Hematopoietic multipotent progenitor cell treated with erythropoietin and hydrocortisone succinate and interleukin-3 and kit ligand, for 17 days (in vitro differentiated cells): ENCODE measurements around the gene KLK11.
"Not testable (repeated sequence)": the region's sequence is repeated elsewhere in the genome, so short reads cannot be mapped to it uniquely, and the experiment has no call there.

ENCODE experiments used
- DNase-seq: peaks from one replicate; pipeline ENCODE4 v3.0.0-alpha.2; 2015; ENCODE audit warnings: low spot score

KLK11 gene

DNA sequence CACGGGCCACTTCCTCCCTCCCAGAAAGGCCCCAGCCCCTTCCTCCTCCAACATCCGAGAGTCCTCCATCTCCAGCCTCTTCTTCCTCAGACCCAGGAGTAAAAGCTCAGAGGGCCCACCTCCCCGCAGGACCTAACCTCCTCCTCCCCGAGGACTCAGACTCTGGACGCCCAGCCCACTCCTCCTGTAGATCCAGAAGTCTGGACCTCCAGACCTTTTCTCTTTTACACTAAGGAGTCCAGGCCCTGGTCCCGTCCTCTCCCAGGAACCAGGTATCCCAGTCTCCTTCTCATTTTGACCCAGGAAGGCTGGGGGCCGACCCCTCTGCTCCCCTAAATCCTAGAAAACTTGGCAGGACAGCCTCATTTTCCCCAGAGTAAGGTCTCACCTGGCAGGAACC lies 23.1 kb downstream of the KLK11 start:
- no peak for DNase-seq

DNA sequence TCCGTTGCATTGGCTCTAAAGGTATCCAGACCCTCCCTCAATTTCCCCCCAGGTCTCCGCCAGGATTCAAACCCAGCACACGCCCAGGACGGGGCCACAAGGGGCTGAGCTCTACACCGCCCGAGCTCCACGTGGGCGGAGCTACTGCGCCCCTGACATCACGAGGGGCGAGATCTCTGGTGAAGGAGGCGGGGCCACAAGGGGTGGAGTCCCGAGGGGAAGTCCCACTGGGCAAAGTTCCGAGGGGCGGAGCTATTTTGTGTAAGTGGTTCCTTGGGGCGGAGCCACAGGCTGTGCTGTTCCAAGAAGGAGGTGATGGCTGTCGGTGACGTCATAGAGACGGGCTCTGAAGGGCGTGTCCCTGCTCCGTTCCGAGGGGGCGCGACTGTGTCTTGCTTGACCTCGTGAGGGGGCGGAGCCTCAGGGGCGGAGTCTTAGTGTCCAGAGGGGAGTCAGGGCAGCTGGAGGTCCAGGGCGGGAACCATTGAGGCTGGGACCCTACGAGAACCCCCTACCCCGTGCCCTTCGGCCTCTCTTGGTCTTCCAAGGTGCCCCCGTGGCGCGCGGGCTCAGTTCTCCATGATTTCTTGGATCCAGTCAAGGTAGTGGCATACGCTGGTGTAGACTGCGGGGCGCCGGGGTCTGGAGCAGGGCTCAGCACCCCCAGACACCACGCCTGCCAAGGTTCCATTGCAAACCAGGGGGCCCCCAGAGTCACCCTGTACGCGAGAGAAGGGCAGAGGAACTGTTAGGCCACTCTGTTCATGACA lies 23.7 kb downstream of the KLK11 start:
- DNase-seq, result peak; percentile 61

DNA sequence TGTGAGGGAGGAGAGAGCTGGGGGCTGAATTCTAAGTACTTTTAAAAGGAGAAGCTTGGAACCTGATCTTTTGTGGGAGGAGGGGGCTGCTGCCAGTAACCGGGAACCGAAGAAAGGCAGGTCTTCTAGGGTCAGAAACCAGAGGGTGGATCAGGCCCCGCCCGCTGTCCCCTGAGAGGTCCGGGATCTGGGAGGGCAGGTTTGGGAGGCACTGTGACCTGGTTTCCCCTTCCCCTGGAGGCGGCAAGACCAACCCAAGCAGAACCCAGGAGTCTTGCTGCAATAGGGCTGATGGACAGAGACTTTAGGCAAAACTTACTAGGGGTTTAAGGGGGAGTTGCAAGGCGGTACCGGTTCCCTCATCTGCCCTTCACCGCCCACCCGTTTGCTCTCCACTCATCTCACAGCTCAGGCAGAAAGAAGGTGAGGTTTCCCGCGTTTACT lies 24.3 kb downstream of the KLK11 start:
- no peak for DNase-seq

GRCh38 chr19:51001515-51001914 lies 24.9 kb downstream of the KLK11 start, which contains the start of gene KLK8:
KLK8 (minus strand) TSS chr19:51001604; CDS start chr19:51001167, 437 bp downstream.
- DNase-seq, result no peak

DNA sequence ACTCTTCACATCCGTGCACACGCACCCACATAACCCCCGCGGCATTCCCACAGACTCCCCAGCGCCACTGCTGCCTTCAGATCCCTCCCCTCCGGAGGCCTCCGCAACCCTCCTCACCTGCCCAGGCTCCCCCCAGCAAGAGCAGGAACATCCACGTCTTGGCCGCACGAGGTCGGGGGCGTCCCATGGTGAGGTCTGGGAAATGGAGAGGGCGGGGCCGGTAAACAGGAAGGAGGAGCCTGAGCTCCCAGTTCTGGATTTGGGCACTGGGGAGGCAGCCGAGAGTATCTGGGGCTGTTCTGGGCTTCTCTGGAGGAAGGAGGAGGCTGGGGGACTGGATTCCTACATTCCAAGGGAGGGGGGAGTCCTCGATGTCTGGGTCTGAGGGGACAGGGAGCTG lies 25.4 kb downstream of the KLK11 start:
- no peak for DNase-seq

GRCh38 chr19:51000426-51000825 lies 26.0 kb downstream of the KLK11 start:
- no peak for DNase-seq

GRCh38 chr19:50998686-50999085 lies 27.7 kb downstream of the KLK11 start:
- DNase-seq, result no peak

GRCh38 chr19:50998061-50998460 lies 28.4 kb downstream of the KLK11 start:
- DNase-seq, result no peak

GRCh38 chr19:50994129-50994528 lies 32.3 kb downstream of the KLK11 start:
- peak; percentile 8 for DNase-seq

GRCh38 chr19:50992666-50993035 lies 33.8 kb downstream of the KLK11 start:
- no peak for DNase-seq

DNA sequence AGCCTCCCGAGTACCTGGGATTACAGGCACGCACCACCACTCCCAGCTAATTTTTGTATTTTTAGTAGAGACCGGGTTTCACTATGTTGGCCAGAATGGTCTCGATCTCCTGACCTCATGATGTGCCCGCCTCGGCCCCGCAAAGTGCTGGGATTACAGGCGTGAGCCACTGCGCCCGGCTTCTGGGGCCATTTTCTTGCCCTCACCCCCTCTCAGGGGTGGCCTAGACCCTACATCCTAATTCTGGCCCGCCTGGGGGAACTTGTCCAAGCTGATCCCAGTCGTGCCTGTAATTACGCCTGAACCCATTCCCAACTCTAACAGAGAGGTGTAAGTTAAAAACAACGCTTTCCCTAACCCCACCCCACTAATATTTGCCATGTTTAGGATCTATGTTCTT lies 42.0 kb downstream of the KLK11 start:
- DNase-seq, result not testable (repeated sequence)

- no peak for DNase-seq
Measured at GRCh38 chr19:50983625-50984292, 42.7 kb downstream of the KLK11 start, which contains the start of gene KLK7. KLK7 (minus strand) TSS chr19:50983917; CDS start chr19:50982399, 1,518 bp downstream.

DNA sequence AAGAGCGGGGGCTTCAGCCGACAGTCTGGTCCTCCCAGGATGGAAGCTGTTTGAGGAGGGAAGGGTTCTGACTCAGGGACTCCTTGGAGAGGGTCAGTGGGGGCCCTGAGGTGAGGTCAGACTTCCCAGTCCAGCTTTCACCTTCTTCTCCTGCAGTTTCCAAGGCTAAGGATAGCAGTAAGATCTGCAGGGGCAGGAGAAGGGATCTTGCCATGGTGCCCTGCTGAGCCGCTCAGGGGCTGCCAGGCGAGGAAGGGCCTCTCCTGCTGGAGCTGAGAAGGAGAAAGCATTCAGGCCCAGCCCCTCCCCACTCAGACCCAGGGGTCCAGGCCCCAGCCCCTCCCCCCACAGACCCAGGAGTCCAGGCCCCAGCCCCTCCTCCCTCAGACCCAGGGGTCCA lies 44.2 kb downstream of the KLK11 start:
- no peak for DNase-seq

DNA sequence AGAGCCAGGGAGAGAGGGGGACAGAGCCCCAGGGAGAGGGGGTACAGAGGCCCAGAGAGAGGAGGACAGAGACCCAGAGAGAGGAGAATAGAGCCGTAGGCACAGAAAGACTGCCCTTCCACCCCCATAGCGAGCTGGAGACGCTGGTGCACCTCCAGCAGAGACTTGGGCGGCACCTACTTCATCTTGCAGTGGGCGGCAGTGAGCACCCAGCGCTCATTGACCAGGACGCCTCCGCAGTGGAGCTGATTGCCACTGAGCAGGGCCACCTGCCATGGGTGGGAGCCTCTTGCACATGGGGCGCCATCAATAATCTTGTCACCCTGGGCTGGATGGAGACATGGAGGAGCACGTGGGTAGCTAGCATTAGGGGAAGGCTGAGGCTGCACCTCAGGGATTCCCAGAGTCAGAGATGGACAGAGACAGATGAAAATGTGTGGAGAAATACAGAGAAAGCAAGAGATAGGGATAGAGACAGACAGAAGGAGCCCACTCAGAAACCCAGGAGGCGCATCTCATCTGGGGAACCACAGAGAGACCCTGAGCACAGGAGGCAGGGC lies 44.7 kb downstream of the KLK11 start:
- no peak for DNase-seq

DNA sequence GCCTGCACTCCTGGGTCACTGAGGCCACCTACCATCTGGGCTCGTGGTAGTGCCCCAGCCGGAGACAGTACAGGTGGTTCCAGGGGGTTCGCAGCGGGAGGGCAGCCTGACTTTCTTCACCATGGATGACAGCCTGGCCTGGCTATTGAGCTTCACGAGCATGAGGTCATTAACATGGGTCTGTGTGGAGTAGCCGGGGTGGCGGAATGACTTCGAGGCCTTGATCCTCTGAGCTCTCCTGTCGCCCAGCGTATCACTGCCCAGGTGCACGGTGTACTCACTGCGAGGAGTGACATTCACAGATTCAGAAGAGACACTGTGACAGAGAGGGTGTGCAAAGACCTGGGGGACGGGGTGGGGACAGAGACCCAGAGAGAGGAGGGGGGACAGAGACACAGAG lies 46.2 kb downstream of the KLK11 start:
- no peak for DNase-seq

DNA sequence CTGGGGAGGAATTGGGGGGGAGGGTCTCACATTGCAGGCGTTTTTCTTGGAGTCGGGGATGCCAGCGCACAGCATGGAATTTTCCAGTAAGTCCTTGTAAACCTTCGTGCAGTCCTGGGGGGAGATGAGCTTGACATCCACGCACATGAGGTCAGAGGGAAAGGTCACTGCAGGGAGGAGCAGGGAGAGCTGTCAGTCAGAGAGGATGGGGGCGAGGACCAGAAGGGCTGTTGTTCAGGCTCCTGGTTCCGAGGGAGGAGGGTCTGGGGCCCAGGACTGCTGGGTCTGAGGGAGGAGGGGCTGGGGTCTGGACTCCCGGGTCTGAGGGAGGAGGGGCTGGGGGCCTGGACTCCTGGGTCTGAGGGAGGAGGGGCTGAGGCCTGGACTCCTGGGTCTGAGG lies 46.7 kb downstream of the KLK11 start:
- no peak for DNase-seq

GRCh38 chr19:50978772-50979390 lies 47.5 kb downstream of the KLK11 start:
- no peak for DNase-seq

- no peak for DNase-seq
Measured at GRCh38 chr19:50977626-50978025, 48.8 kb downstream of the KLK11 start.

- DNase-seq, result no peak
Measured at GRCh38 chr19:50975766-50976165, 50.6 kb downstream of the KLK11 start.

GRCh38 chr19:50974702-50975556 lies 51.5 kb downstream of the KLK11 start:
- no peak for DNase-seq

- no peak for DNase-seq
Measured at GRCh38 chr19:50972795-50973376, 53.5 kb downstream of the KLK11 start.
